PFSK-1 (cell line): ENCODE results near the gene HERC5.

Experiments
- REST ChIP-seq, 2 experiments: IDR thresholded peaks; 2 replicates each; pipeline versions ENCODE4 v1.6.1 to v1.8.0; 2011 to 2012; ENCODE audit warnings: low read depth in 2 of 2, low read length in 2 of 2, control low read depth in 1 of 2, inconsistent platforms in 1 of 2, mild to moderate bottlenecking in 1 of 2, moderate library complexity in 1 of 2; ENCODE audit not compliant: insufficient read depth in 1 of 2
- SIN3A ChIP-seq: IDR thresholded peaks from 2 replicates; pipeline ENCODE4 v1.6.1; 2012; ENCODE audit warnings: mild to moderate bottlenecking, low read length, moderate library complexity, borderline replicate concordance; ENCODE audit not compliant: insufficient read depth
- TAF1 ChIP-seq: IDR thresholded peaks from 2 replicates; pipeline ENCODE4 v1.6.1; 2012; ENCODE audit warnings: low read length, control low read depth, borderline replicate concordance; ENCODE audit not compliant: insufficient read depth

- no peak for TF ChIP-seq TAF1
- no peak for TF ChIP-seq SIN3A
- no peak for TF ChIP-seq REST (IDR thresholded peaks at IDR 0.05; ENCODE audit: insufficient read depth in 1 of 2, low read depth in 2 of 2, low read length in 2 of 2)
Observed at GRCh38 chr4:88489100-88489761, 32.3 kb downstream of the HERC5 start.
